SK-N-MC (cell line): ENCODE measurements around the gene GJC2.

Experiments
- EZH2 ChIP-seq: fragments of 200-600 bp; sonication (generic); IDR thresholded peaks from one replicate; pipeline ENCODE4 v1.6.1; 2017; ENCODE audit warnings: antibody characterized with exemption
- FOXP2 ChIP-seq: optimal IDR thresholded peaks from 2 replicates; pipeline ENCODE3; 2011; ENCODE audit warnings: mild to moderate bottlenecking, moderate library complexity; ENCODE audit not compliant: insufficient read depth; ENCODE audit errors: extremely low read length, control extremely low read depth
- POLR2AphosphoS5 ChIP-seq: IDR thresholded peaks from 2 replicates; pipeline ENCODE4 v1.6.1; 2012; ENCODE audit warnings: mild to moderate bottlenecking, low read depth, low read length, borderline replicate concordance

GRCh38 chr1:228171221-228171891 lies 21.6 kb downstream of the GJC2 start:
- TF ChIP-seq EZH2: no peak
- TF ChIP-seq POLR2AphosphoS5: no peak
- TF ChIP-seq FOXP2: no peak
